ENCODE results near the gene ETV3. TPM values are rescaled to one million over a fixed set of nuclear protein-coding genes. Genes with fewer than 3 reads are reported as not detected.

Gene ETV3
- total and polyA plus RNA-seq, 2 of the 8 experiments (the other 6 are each of a cell fraction or from before 2014, with no cell fraction given): 6.0 to 23.8 TPM

DNA sequence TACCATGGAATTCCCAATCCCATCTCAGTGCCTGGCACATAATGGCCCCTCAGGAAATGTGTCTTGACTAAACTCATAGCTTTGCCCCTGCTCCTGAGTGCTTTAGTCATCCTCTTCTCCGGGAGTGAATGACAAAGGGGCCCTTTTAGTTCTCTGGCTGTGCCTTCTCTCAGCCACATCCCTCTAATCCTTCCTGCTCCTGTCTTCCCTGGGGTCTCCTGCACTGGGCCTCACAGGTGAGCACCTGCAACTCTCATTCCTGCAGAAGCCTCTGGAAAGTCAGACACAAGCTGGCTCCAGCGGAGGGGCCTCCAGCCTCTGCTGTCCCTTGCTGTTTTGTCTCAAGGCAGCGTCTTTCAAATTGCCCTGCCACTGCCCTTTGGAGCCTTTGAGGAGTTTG is 24.6 kb downstream of the ETV3 start (continued):
- TF ChIP-seq, protein P1, sequence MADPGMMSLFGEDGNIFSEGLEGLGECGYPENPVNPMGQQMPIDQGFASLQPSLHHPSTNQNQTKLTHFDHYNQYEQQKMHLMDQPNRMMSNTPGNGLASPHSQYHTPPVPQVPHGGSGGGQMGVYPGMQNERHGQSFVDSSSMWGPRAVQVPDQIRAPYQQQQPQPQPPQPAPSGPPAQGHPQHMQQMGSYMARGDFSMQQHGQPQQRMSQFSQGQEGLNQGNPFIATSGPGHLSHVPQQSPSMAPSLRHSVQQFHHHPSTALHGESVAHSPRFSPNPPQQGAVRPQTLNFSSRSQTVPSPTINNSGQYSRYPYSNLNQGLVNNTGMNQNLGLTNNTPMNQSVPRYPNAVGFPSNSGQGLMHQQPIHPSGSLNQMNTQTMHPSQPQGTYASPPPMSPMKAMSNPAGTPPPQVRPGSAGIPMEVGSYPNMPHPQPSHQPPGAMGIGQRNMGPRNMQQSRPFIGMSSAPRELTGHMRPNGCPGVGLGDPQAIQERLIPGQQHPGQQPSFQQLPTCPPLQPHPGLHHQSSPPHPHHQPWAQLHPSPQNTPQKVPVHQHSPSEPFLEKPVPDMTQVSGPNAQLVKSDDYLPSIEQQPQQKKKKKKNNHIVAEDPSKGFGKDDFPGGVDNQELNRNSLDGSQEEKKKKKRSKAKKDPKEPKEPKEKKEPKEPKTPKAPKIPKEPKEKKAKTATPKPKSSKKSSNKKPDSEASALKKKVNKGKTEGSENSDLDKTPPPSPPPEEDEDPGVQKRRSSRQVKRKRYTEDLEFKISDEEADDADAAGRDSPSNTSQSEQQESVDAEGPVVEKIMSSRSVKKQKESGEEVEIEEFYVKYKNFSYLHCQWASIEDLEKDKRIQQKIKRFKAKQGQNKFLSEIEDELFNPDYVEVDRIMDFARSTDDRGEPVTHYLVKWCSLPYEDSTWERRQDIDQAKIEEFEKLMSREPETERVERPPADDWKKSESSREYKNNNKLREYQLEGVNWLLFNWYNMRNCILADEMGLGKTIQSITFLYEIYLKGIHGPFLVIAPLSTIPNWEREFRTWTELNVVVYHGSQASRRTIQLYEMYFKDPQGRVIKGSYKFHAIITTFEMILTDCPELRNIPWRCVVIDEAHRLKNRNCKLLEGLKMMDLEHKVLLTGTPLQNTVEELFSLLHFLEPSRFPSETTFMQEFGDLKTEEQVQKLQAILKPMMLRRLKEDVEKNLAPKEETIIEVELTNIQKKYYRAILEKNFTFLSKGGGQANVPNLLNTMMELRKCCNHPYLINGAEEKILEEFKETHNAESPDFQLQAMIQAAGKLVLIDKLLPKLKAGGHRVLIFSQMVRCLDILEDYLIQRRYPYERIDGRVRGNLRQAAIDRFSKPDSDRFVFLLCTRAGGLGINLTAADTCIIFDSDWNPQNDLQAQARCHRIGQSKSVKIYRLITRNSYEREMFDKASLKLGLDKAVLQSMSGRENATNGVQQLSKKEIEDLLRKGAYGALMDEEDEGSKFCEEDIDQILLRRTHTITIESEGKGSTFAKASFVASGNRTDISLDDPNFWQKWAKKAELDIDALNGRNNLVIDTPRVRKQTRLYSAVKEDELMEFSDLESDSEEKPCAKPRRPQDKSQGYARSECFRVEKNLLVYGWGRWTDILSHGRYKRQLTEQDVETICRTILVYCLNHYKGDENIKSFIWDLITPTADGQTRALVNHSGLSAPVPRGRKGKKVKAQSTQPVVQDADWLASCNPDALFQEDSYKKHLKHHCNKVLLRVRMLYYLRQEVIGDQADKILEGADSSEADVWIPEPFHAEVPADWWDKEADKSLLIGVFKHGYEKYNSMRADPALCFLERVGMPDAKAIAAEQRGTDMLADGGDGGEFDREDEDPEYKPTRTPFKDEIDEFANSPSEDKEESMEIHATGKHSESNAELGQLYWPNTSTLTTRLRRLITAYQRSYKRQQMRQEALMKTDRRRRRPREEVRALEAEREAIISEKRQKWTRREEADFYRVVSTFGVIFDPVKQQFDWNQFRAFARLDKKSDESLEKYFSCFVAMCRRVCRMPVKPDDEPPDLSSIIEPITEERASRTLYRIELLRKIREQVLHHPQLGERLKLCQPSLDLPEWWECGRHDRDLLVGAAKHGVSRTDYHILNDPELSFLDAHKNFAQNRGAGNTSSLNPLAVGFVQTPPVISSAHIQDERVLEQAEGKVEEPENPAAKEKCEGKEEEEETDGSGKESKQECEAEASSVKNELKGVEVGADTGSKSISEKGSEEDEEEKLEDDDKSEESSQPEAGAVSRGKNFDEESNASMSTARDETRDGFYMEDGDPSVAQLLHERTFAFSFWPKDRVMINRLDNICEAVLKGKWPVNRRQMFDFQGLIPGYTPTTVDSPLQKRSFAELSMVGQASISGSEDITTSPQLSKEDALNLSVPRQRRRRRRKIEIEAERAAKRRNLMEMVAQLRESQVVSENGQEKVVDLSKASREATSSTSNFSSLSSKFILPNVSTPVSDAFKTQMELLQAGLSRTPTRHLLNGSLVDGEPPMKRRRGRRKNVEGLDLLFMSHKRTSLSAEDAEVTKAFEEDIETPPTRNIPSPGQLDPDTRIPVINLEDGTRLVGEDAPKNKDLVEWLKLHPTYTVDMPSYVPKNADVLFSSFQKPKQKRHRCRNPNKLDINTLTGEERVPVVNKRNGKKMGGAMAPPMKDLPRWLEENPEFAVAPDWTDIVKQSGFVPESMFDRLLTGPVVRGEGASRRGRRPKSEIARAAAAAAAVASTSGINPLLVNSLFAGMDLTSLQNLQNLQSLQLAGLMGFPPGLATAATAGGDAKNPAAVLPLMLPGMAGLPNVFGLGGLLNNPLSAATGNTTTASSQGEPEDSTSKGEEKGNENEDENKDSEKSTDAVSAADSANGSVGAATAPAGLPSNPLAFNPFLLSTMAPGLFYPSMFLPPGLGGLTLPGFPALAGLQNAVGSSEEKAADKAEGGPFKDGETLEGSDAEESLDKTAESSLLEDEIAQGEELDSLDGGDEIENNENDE (IDR thresholded peaks at IDR 0.05; ENCODE audit: insufficient replicate concordance, low read length): no peak
- peak; percentile 17; the same call in 1 of the 2 replicates for TF ChIP-seq YY1 (IDR thresholded peaks at IDR 0.05; ENCODE audit: low read depth, low read length)
- TF ChIP-seq, protein P2, sequence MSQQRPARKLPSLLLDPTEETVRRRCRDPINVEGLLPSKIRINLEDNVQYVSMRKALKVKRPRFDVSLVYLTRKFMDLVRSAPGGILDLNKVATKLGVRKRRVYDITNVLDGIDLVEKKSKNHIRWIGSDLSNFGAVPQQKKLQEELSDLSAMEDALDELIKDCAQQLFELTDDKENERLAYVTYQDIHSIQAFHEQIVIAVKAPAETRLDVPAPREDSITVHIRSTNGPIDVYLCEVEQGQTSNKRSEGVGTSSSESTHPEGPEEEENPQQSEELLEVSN (IDR thresholded peaks at IDR 0.05): 0 out of 2 replicates have a peak, but pooled peaks have one; percentile 8

Data from H1 (cell line).